NCI-H187 treated with DMSO at 0.1 percent for 48 hours (cell line): Measurements from ENCODE around the gene CISH.
A peak's percentile ranks its signal among the peaks of the same experiment; 100 is the strongest.

Source experiments
- DNase-seq: peaks from one replicate; lab custom pipeline; 2025; lab: John Stamatoyannopoulos, UW

The CISH gene

GRCh38 chr3:50612970-50613846 is 1.6 kb upstream of the CISH start:
- DNase-seq, result no peak

- DNase-seq, result no peak
These were observed 784 bp upstream of the CISH start for GRCh38 chr3:50612234-50612882.

DNA sequence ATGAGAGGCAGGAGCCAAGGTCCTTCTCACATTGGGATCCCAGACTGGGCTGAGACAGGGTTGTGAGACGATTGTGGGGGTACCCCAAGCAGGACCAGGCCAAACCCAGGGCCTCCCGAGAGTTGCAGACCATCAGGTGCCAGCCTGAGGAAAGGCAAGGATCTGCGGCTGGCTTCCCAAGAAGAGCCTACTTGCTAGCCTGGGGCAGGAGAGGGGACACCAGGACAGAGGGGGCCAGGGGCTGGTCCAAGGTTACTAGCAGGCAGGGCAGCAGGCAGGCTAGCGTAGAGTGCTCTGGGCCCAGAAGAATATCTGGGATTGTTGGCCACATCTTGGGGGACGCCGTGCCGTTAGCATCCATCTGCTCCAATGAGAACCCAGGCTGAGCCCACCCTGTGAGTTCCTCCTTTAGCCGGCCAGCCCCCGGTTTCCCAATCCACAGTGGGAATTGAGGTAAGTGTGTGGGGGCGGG is 546 bp downstream of the CISH start:
- no peak for DNase-seq

DNA sequence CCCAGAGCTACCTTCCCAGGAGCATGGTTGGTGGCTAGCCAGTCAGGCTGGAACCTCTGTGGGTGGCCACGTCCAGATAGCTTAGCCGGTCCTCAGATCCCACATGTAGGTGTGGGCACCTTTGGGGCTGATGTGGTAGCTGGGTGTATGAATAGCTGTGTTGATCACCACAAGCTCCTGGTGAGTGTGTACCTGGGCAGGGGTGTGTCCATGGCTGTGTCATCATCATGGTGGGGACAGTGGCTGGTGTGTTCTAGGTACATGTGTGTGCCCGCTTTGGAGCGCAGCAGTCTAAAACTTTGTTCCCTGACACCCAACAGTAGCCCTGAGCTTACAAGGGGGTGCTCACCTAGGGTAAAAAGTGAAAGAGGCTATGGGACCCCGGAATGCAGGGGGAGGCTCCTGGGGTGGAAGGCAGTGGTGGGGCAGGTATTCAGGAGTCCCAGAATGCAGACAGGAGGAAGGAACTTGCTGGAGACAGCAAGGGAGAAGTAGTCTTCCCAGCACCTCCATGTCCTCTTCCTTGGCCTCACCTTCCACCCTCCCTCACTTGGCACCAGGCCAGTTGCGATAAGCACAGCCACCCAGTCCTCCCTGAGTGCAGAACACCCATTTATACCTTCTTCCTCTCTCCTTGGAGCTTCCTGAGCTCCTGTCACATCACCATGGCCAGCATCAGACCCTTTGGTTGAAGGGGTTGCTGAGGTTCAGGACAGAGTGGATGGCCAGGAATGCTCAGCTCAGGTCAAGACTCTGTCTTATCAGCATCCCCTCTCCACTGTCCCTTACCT is 1.2 kb downstream of the CISH start:
- no peak for DNase-seq

DNA sequence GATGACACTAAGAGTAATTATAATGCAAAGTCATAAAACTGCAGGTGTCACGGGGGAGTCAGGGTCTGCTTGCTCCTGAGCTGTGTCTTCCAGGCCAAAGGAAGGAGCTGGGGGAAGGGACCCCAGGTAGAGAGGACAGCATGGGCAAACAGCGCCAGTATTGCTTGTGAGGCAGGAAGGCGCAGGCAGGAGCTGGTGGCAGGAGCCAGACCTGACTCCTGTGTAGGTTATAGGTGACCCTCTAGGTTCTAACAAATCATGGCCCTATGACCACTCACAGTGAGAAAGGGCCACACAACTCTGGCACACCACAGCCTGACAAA is 1.9 kb downstream of the CISH start:
- no peak for DNase-seq

- no peak for DNase-seq
These were observed 2.4 kb downstream of the CISH start for GRCh38 chr3:50609071-50609762.

DNA sequence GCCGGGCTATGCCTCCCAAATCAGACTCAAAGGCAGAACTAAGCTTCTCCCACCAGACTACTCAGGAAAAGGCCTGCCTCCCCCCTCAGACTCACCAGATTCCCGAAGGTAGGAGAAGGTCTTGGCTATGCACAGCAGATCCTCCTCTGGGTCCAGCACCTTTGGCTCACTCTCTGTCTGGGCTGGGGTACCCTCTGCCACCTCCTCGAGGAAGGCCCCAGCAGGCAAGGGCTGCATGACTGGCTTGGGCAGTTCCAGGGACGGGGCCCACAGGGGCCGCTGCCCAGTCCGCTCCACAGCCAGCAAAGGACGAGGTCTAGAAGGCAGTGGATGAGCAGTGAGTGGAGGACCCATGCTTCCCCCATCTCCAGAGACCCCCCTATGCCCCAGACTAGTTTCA is 3.3 kb downstream of the CISH start:
- no peak for DNase-seq

DNA sequence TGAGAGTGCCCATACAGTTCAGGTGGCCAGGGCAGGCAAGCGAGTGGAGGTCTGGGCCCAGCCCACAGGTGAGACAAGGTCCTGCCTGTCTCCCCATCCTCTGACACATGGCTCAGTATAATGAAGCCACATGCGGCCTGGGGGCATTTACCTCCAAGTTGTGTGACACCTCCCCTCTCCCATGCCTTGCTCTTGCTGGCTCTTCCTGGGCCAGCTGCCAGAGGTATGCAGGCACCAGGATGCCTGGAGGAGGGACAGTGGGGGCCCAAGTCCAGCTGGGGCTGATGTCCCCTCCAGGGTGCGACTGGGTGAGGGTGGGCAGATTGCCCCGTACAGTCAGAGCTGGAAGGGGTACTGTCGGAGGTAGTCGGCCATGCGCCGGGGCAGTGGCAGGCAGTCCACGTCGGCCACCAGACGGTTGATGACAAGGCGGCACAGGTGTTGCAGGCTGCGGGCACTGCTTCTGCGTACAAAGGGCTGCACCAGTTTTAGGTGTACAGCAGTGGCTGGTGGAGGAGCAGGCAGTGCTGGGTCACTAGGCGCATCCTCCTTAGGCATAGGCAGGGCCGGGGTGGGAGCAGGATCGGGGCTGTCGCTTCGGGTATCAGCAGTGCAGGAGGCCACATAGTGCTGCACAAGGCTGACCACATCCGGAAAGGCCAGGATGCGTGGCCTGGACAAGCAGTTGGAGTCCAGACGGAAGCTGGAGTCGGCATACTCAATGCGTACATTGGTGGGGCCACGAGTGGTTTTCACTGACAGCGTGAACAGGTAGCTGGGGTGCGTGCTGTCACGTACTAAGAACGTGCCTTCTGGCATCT is 4.1 kb downstream of the CISH start:
- DNase-seq, result no peak

DNA sequence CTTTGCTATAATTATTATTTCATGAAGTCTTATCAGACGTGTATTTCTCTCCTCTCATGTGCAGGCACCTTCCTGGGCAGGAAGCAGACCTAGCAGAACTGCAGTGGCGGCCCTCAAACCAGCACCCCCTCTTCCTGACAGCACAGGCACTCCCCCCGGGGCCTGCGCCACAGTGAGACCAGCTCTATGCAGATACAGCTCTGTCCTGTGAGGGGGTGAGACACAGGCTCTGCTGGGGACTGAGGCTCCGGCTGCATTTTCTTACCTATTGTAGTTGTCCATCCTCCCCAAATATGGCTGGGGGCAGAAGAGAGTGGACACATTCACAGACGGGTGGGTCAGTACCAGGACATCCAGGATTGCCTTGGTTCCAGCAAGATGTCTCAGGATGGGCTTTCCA is 5.0 kb downstream of the CISH start:
- no peak for DNase-seq

DNA sequence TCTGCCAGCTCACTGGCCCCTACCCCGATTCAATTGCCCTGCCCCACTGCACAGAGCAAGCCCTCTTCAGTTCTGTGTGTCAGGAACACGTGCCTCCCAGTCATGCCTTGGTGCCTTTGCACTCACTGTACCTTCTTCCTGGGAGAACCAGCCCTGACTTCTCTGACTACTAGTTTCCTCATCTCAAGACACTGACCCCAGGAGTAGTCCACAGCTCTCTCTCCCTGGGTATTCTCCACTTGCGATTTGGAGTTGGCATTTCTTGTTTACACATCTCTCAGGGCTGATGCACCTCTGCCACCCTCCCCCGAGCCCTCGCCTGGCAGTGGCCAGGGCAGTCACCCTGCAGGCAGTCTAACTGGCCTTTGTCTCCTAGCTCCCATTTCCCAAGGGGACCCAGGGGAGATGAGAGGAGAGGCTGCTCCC is 5.7 kb downstream of the CISH start:
- DNase-seq, result no peak

DNA sequence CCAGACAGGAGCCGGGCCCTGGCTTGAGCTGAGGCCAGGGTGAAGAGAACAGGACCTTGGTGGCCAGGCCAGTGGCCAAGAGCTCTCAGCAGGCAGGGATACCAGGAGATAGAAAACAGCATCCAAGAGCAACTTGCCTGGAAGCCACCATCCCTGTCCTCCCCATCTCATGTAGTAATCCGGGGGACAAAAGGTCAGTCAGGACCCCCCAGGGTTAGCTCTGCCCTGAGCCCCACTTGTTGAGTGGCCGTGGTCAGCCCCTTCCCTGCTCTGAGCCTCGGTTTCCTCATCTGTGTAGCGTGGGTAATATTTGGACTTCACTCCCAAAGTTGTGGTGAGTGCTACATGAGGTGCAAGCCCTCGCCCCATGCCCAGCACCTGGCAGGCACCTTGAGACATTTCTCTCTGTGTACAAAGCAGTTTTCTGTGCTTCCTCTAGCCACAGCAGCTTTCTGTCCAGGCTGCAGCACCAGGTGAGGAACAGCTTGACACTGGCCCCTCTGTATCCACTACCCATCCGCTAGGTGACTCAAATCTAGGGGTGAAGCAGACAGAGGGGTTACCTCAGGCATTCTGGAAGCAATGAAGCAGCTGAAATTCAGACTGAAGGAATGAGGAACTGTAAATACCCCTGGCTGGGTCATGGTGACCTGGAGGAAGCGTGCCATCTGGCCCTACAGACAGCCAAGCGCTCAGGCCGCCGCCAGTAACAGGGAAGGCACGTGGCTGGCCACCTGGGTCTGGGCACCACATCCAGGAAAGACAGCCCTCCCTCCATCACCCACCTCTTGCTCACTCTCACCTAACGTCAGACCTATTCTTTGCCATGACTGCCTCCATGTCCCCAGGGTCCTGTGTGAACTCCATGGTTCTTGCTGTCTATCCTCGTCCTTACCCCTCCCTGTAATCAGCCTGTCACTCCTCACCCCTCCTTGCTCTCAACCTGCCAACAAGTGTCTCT is 6.7 kb downstream of the CISH start:
- DNase-seq, result no peak

DNA sequence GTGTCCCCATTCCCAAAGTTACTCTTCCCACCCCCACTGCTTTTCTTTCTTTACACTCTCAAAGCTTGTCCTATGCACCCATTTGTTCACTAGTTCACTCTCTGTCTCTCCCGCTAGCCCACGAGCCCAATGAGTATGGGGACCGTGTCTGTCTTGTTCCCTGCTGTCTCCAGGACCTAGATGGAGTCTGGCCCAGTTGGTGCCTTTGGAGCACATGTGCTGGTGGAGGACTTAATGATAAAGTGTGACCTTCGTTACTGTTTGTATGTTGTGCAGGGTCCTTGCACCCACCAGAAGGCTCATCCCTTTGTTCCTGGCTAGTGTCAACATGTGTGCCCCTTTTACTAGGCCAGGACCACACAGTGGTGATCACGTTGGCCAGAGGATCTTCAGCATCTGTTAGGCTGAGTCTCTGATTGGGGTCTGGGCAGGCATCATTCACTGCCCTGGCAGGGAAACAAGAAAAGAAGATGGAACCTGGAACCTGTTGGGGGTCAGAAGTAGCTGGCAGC is 7.4 kb downstream of the CISH start:
- DNase-seq, result no peak

DNA sequence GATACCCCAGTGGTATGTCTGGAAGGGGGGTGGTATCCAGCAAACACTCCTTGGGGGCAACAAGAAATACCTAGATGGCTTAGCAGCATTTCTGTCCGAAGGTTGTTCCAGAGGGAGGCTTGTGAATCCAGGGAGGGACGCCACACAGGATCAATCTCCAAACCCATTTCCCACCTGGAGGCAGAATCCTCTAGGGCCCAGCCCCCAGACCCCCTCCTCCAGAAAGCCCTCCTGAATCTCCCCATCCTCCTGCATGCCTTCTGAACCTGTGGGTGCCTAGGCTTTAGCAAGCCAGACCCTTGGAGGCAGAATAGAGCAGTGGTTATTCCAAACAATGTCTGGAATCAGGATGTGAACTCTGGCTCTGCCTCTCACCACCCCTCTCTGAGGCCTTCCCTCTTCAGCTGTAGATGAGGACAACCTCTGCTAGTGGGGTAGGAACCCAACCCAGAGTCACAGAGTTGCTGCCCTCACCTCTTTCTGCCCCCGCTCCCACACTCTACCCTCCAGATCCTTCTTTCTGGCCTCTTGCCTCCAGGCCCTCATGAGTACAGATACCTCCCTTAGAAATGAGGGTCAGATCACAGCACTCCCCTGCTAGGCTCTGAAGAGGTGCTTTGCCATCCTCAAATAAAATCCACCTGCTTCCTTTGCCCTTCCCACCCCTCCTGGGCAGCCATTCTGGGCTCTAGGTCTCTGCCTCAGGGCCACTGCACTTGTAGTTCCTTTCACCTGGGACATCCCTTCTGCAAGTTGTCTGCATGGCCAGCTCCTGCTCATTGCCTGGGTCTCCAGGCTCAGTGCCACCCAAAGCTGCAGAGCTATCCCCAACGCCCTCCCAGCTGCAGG is 8.1 kb downstream of the CISH start:
- no peak for DNase-seq

DNA sequence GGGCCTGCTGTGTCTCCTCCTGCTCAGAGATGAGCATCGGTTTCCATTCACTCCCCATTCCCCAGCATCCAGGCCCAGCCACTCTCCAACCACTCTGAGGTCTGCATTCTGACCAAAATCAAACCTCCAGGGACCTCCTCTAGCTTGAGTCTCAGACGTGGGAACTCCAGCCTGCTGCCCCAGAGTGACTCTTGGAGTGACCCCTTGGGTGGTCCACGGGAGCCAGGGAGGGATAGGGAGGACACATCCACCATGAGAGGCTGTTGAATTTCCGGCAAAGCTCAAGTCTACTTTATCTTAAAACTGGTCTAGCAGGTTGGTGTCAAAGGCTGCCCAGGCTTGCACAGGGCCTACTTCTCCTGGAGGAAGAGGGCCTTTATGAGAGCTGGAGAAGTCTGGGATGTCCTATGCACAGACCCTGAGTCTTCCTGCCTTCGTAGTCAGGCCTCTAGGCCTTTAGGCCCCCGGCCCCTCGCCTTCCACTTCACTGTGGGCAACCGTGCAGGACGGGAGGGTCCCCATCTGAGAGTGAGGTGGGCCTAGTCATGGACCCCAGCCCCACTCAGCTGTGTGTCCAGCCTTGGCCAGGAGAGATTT is 8.9 kb downstream of the CISH start:
- no peak for DNase-seq

GRCh38 chr3:50600841-50601591 is 10.6 kb downstream of the CISH start:
- peak; percentile 12 for DNase-seq

GRCh38 chr3:50600141-50600753 is 11.3 kb downstream of the CISH start:
- no peak for DNase-seq

GRCh38 chr3:50599716-50600118 is 11.9 kb downstream of the CISH start:
- DNase-seq, result no peak
